ENCODE measurements around the gene SH3BGRL. TPM values are rescaled to one million over a fixed set of nuclear protein-coding genes. Genes with fewer than 3 reads are reported as not detected.
A peak's percentile ranks its signal among the peaks of the same experiment; 100 is the strongest.

Gene SH3BGRL
- total and polyA plus RNA-seq, 2 donors from 2014 or later, result 114 to 130 TPM

- H3K4me1 ChIP-seq (ENCODE audit: control insufficient read depth in 2 of 3, insufficient read depth in 2 of 3, low read depth in 1 of 3, low read length in 3 of 3), result peaks cover 0 to 12% (median 2%) of the 10 kb centered on the region in 3 donors
- H3K9me3 ChIP-seq (ENCODE audit: control insufficient read depth in 2 of 3, insufficient read depth in 1 of 3, low read length in 3 of 3), result no peaks in the 10 kb centered on the region
- intact Hi-C loops (cut with DNase I), result no loop called here
- no peak overlapping the region for H3K27ac ChIP-seq (ENCODE audit: low read depth in 2 of 2, low read length in 2 of 2)
- H3K4me3 ChIP-seq (ENCODE audit: low read length in 3 of 3), result no peak overlapping the region
- DNase-seq (no peak), FAIRE-seq (no peak)
- H3K36me3 ChIP-seq (ENCODE audit: control insufficient read depth in 2 of 3, insufficient read depth in 3 of 3, low read length in 3 of 3), result no peaks in the 10 kb centered on the region
- no peak for TF ChIP-seq CTCF (IDR thresholded peaks at IDR 0.05; ENCODE audit: borderline replicate concordance, extremely low read depth, insufficient read depth)
- no peak overlapping the region for H3K9ac ChIP-seq (ENCODE audit: low read length in 3 of 3)
- no peaks in the 10 kb centered on the region for H3K27me3 ChIP-seq (ENCODE audit: control insufficient read depth, insufficient read depth, low read length)
Measured at GRCh38 chrX:81263059-81263458, 61.2 kb downstream of the SH3BGRL start.

DNA sequence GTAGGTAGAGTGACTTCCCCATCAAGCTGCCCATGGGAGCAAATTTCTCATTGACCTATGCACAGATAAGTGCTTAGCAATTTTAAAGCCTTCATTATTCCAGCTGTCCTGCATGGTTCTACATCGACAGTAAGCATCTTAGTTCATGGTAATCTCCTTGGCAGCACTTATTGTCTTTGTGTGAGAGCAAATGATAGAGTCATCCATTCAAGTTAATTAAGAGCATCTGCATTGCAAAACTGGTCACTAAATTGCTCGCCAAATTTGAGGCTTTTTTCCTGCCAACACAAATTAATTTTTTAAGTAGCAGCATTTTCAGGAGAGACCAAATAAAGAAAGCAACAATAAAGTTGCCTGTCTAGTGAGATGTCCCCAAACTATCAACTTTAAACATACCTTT is 76.7 kb downstream of the SH3BGRL start:
- no peak for TF ChIP-seq CTCF (IDR thresholded peaks at IDR 0.05; ENCODE audit: borderline replicate concordance, extremely low read depth, insufficient read depth)
- no peak for DNase-seq
- H3K27ac ChIP-seq (ENCODE audit: low read depth in 2 of 2, low read length in 2 of 2), result no peak overlapping the region
- H3K4me1 ChIP-seq (ENCODE audit: control insufficient read depth in 2 of 3, insufficient read depth in 2 of 3, low read depth in 1 of 3, low read length in 3 of 3), result no peaks in the 10 kb centered on the region
- H3K27me3 ChIP-seq (ENCODE audit: control insufficient read depth, insufficient read depth, low read length), result no peaks in the 10 kb centered on the region
- peaks cover 0 to 2% (median 0%) of the 10 kb centered on the region in 3 donors for H3K9me3 ChIP-seq (ENCODE audit: control insufficient read depth in 2 of 3, insufficient read depth in 1 of 3, low read length in 3 of 3)
- no peak overlapping the region for H3K4me3 ChIP-seq (ENCODE audit: low read length in 3 of 3)
- no peak overlapping the region for H3K9ac ChIP-seq (ENCODE audit: low read length in 3 of 3)
- no peak for FAIRE-seq
- intact Hi-C loops (cut with DNase I), result no loop called here
- H3K36me3 ChIP-seq (ENCODE audit: control insufficient read depth in 2 of 3, insufficient read depth in 3 of 3, low read length in 3 of 3), result peaks cover 0 to 4% (median 2%) of the 10 kb centered on the region in 3 donors

- Histone ChIP-seq H3K36me3 (ENCODE audit: control insufficient read depth in 2 of 3, insufficient read depth in 3 of 3, low read length in 3 of 3) (peaks cover 0 to 4% (median 2%) of the 10 kb centered on the region in 3 donors), H3K27ac (ENCODE audit: low read depth in 2 of 2, low read length in 2 of 2) (no peak overlapping the region), H3K9me3 (ENCODE audit: control insufficient read depth in 2 of 3, insufficient read depth in 1 of 3, low read length in 3 of 3) (peaks cover 0 to 2% (median 0%) of the 10 kb centered on the region in 3 donors), H3K4me3 (ENCODE audit: low read length in 3 of 3) (no peak overlapping the region), H3K27me3 (ENCODE audit: control insufficient read depth, insufficient read depth, low read length) (no peaks in the 10 kb centered on the region), H3K4me1 (ENCODE audit: control insufficient read depth in 2 of 3, insufficient read depth in 2 of 3, low read depth in 1 of 3, low read length in 3 of 3) (no peaks in the 10 kb centered on the region), H3K9ac (ENCODE audit: low read length in 3 of 3) (no peak overlapping the region)
- TF ChIP-seq CTCF (IDR thresholded peaks at IDR 0.05; ENCODE audit: borderline replicate concordance, extremely low read depth, insufficient read depth), result no peak
- FAIRE-seq, result no peak
- peak in 1 of 5 donors; percentile 38 for DNase-seq
- intact Hi-C loops (cut with DNase I), result no loop called here
Measured at GRCh38 chrX:81280148-81280547, 78.2 kb downstream of the SH3BGRL start.

DNA sequence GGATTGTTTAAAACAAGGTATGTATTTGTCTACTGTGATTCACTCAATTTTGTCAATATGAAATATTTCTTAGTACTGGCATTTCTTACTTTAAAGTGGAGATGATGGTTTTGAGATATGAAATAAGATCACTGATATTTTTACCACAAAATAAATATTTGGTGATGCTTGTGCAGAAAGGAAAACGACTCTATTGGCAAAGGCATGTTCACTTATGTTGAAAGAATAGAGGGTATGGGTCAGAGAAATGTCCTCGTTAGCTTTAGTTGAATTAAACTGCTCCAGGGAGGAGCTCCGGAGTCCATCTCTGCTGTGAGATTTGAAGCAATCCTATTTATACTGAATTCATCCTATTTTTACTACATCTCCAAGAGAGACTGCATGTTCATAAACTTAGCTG is 84.2 kb downstream of the SH3BGRL start:
- no peaks in the 10 kb centered on the region for H3K27me3 ChIP-seq (ENCODE audit: control insufficient read depth, insufficient read depth, low read length)
- no peak overlapping the region for H3K4me3 ChIP-seq (ENCODE audit: low read length in 3 of 3)
- H3K36me3 ChIP-seq (ENCODE audit: control insufficient read depth in 2 of 3, insufficient read depth in 3 of 3, low read length in 3 of 3), result no peaks in the 10 kb centered on the region
- DNase-seq, result no peak
- H3K4me1 ChIP-seq (ENCODE audit: control insufficient read depth in 2 of 3, insufficient read depth in 2 of 3, low read depth in 1 of 3, low read length in 3 of 3), result no peaks in the 10 kb centered on the region
- H3K9ac ChIP-seq (ENCODE audit: low read length in 3 of 3), result no peak overlapping the region
- intact Hi-C loops (cut with DNase I), result no loop called here
- H3K27ac ChIP-seq (ENCODE audit: low read depth in 2 of 2, low read length in 2 of 2), result no peak overlapping the region
- H3K9me3 ChIP-seq (ENCODE audit: control insufficient read depth in 2 of 3, insufficient read depth in 1 of 3, low read length in 3 of 3), result peaks cover 0 to 2% (median 0%) of the 10 kb centered on the region in 3 donors
- FAIRE-seq, result no peak
- TF ChIP-seq CTCF (IDR thresholded peaks at IDR 0.05; ENCODE audit: borderline replicate concordance, extremely low read depth, insufficient read depth), result no peak
